ENCODE measurements around the gene TEX11.
"Not testable (repeated sequence)": the region's sequence is repeated elsewhere in the genome, so short reads cannot be mapped to it uniquely, and the experiment has no call there.

Gene TEX11

DNA sequence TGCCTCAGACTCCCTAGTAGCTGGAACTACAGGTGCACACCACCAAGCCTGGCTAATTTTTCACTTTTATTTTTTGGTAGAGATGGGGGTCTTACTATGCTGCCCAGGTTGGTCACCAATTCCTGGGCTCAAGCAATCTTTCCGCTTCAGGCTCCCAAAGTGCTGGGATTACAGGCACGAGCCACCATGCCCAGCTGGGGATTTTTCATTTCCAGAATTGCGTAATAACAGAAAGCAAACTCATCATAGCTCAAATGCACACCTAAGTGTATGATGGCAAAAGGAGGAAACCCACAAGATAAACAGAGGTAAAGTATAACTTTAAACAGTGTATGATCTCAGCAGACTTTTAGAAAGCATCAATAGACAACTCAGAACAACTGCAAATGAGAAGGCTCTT lies 56.2 kb downstream of the TEX11 start:
- H3K9ac ChIP-seq (ENCODE audit: low read depth in 1 of 2, low read length in 2 of 2) = no peak overlapping the region
- H3K4me1 ChIP-seq (ENCODE audit: control insufficient read depth in 1 of 2, insufficient read depth in 2 of 2, low read length in 2 of 2) = no peaks in the 10 kb centered on the region
- H3K9me3 ChIP-seq (ENCODE audit: control insufficient read depth in 1 of 2, low read length in 2 of 2) = no peaks in the 10 kb centered on the region
- H3K36me3 ChIP-seq (ENCODE audit: control insufficient read depth in 1 of 2, insufficient read depth in 2 of 2, low read length in 2 of 2) = no peaks in the 10 kb centered on the region
- no peak overlapping the region for H3K4me3 ChIP-seq (ENCODE audit: low read depth in 1 of 2, low read length in 2 of 2)
- H3K27ac ChIP-seq (ENCODE audit: low read depth, low read length) = no peak overlapping the region
- no peaks in the 10 kb centered on the region for H3K27me3 ChIP-seq (ENCODE audit: control insufficient read depth in 1 of 2, insufficient read depth in 2 of 2, low read length in 2 of 2)

- H3K9ac ChIP-seq (ENCODE audit: low read depth in 1 of 2, low read length in 2 of 2); H3K4me3 ChIP-seq (ENCODE audit: low read depth in 1 of 2, low read length in 2 of 2); H3K9me3 ChIP-seq (ENCODE audit: control insufficient read depth in 1 of 2, low read length in 2 of 2): not testable (repeated sequence)
Measured at GRCh38 chrX:70844081-70844480, 64.4 kb downstream of the TEX11 start.

DNA sequence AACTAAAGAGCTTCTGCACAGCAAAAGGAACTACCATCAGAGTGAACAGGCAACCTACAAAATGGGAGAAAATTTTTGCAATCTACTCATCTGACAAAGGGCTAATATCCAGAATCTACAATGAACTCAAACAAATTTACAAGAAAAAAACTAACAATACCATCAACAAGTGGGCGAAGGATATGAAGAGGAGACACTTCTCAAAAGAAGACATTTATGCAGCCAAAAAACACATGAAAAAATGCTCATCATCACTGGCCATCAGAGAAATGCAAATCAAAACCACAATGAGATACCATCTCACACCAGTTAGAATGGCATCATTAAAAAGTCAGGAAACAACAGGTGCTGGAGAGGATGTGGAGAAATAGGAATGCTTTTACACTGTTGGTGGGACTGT lies 64.9 kb downstream of the TEX11 start:
- H3K4me3 ChIP-seq (ENCODE audit: low read depth in 1 of 2, low read length in 2 of 2); H3K27ac ChIP-seq (ENCODE audit: low read depth, low read length); H3K36me3 ChIP-seq (ENCODE audit: control insufficient read depth in 1 of 2, insufficient read depth in 2 of 2, low read length in 2 of 2); H3K9ac ChIP-seq (ENCODE audit: low read depth in 1 of 2, low read length in 2 of 2); H3K27me3 ChIP-seq (ENCODE audit: control insufficient read depth in 1 of 2, insufficient read depth in 2 of 2, low read length in 2 of 2); H3K9me3 ChIP-seq (ENCODE audit: control insufficient read depth in 1 of 2, low read length in 2 of 2); H3K4me1 ChIP-seq (ENCODE audit: control insufficient read depth in 1 of 2, insufficient read depth in 2 of 2, low read length in 2 of 2): not testable (repeated sequence)

More at GRCh38 chrX:70844081-70844480, 64.4 kb downstream of the TEX11 start:
- not testable (repeated sequence) for H3K4me1 ChIP-seq (ENCODE audit: control insufficient read depth in 1 of 2, insufficient read depth in 2 of 2, low read length in 2 of 2); H3K27ac ChIP-seq (ENCODE audit: low read depth, low read length); H3K27me3 ChIP-seq (ENCODE audit: control insufficient read depth in 1 of 2, insufficient read depth in 2 of 2, low read length in 2 of 2); H3K36me3 ChIP-seq (ENCODE audit: control insufficient read depth in 1 of 2, insufficient read depth in 2 of 2, low read length in 2 of 2)

DNA sequence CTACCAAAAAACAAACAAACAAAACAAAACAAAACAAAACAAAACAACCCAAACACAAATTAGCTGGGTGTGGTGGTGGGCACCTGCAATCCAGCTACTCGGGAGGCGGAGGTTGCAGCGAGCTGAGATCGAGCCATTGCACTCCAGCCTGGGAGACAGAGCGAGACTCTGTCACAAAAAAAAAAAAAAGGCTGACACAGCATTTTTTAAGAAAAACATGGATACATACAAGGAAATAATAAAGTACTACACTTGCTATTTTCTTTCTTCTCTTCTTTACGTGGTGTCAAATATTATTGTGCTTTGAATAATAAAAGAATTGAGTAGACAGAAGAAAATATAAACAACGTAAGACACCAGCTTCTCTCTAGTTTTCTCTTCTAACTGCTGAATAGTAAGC lies 73.9 kb downstream of the TEX11 start:
- H3K4me3 ChIP-seq (ENCODE audit: low read depth in 1 of 2, low read length in 2 of 2) = no peak overlapping the region
- no peak overlapping the region for H3K27ac ChIP-seq (ENCODE audit: low read depth, low read length)
- H3K9me3 ChIP-seq (ENCODE audit: control insufficient read depth in 1 of 2, low read length in 2 of 2) = no peaks in the 10 kb centered on the region
- no peaks in the 10 kb centered on the region for H3K4me1 ChIP-seq (ENCODE audit: control insufficient read depth in 1 of 2, insufficient read depth in 2 of 2, low read length in 2 of 2)
- H3K9ac ChIP-seq (ENCODE audit: low read depth in 1 of 2, low read length in 2 of 2) = no peak overlapping the region
- H3K36me3 ChIP-seq (ENCODE audit: control insufficient read depth in 1 of 2, insufficient read depth in 2 of 2, low read length in 2 of 2) = no peaks in the 10 kb centered on the region
- H3K27me3 ChIP-seq (ENCODE audit: control insufficient read depth in 1 of 2, insufficient read depth in 2 of 2, low read length in 2 of 2) = no peaks in the 10 kb centered on the region

DNA sequence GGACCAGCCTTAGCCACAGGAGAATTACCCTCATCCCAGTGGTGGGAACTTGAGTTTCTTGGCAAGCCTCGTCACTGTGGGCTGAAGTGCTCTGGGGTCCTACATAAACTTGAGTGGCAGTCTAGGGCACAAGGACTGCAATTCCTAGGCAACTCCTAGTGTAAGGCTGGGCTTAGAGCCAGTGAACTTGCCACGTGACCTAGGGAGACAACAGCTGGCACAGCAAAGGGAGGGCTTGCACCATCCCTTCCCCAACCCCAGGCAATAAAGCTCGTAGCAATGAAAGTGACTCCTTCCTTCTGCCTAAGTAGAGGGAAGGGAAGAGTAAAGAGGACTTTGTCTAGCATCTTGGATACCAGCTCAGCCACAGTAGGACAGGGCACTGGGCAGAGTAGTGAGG lies 81.8 kb downstream of the TEX11 start:
- Histone ChIP-seq H3K4me3 (ENCODE audit: low read depth in 1 of 2, low read length in 2 of 2) (no peak overlapping the region), H3K27ac (ENCODE audit: low read depth, low read length) (no peak overlapping the region), H3K4me1 (ENCODE audit: control insufficient read depth in 1 of 2, insufficient read depth in 2 of 2, low read length in 2 of 2) (no peaks in the 10 kb centered on the region), H3K36me3 (ENCODE audit: control insufficient read depth in 1 of 2, insufficient read depth in 2 of 2, low read length in 2 of 2) (no peaks in the 10 kb centered on the region), H3K9me3 (ENCODE audit: control insufficient read depth in 1 of 2, low read length in 2 of 2) (no peaks in the 10 kb centered on the region), H3K27me3 (ENCODE audit: control insufficient read depth in 1 of 2, insufficient read depth in 2 of 2, low read length in 2 of 2) (no peaks in the 10 kb centered on the region), H3K9ac (ENCODE audit: low read depth in 1 of 2, low read length in 2 of 2) (no peak overlapping the region)

DNA sequence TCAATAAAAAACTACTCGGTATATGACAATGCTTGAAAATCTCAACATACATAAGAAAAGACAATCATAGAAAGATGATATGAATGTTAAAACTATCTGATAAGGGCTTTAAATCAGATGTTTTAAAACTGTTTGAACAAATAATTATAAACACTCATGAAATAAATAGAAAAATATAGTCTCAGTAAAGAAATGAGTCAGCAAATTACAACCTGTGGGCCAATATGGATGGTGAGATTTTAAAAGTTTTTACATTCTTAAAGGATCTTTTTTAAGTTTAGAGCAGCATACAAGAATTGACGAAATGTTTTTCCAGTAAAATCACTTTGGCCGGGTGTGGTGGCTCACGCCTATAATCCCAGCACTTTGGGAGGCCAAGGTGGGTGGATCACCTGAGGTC lies 83.1 kb downstream of the TEX11 start:
- Histone ChIP-seq H3K9me3 (ENCODE audit: control insufficient read depth in 1 of 2, low read length in 2 of 2) (no peaks in the 10 kb centered on the region), H3K36me3 (ENCODE audit: control insufficient read depth in 1 of 2, insufficient read depth in 2 of 2, low read length in 2 of 2) (no peaks in the 10 kb centered on the region), H3K4me1 (ENCODE audit: control insufficient read depth in 1 of 2, insufficient read depth in 2 of 2, low read length in 2 of 2) (no peaks in the 10 kb centered on the region), H3K9ac (ENCODE audit: low read depth in 1 of 2, low read length in 2 of 2) (no peak overlapping the region), H3K4me3 (ENCODE audit: low read depth in 1 of 2, low read length in 2 of 2) (no peak overlapping the region), H3K27me3 (ENCODE audit: control insufficient read depth in 1 of 2, insufficient read depth in 2 of 2, low read length in 2 of 2) (no peaks in the 10 kb centered on the region), H3K27ac (ENCODE audit: low read depth, low read length) (no peak overlapping the region)

- Histone ChIP-seq H3K9me3 (ENCODE audit: control insufficient read depth in 1 of 2, low read length in 2 of 2) (no peaks in the 10 kb centered on the region), H3K27ac (ENCODE audit: low read depth, low read length) (no peak overlapping the region), H3K4me1 (ENCODE audit: control insufficient read depth in 1 of 2, insufficient read depth in 2 of 2, low read length in 2 of 2) (no peaks in the 10 kb centered on the region), H3K4me3 (ENCODE audit: low read depth in 1 of 2, low read length in 2 of 2) (no peak overlapping the region), H3K36me3 (ENCODE audit: control insufficient read depth in 1 of 2, insufficient read depth in 2 of 2, low read length in 2 of 2) (no peaks in the 10 kb centered on the region), H3K27me3 (ENCODE audit: control insufficient read depth in 1 of 2, insufficient read depth in 2 of 2, low read length in 2 of 2) (no peaks in the 10 kb centered on the region), H3K9ac (ENCODE audit: low read depth in 1 of 2, low read length in 2 of 2) (no peak overlapping the region)
Measured at GRCh38 chrX:70808942-70809940, 99.3 kb downstream of the TEX11 start.

GRCh38 chrX:70806081-70806480 lies 102.4 kb downstream of the TEX11 start:
- H3K27me3 ChIP-seq (ENCODE audit: control insufficient read depth in 1 of 2, insufficient read depth in 2 of 2, low read length in 2 of 2) = no peaks in the 10 kb centered on the region
- no peak overlapping the region for H3K27ac ChIP-seq (ENCODE audit: low read depth, low read length)
- no peaks in the 10 kb centered on the region for H3K36me3 ChIP-seq (ENCODE audit: control insufficient read depth in 1 of 2, insufficient read depth in 2 of 2, low read length in 2 of 2)
- no peaks in the 10 kb centered on the region for H3K9me3 ChIP-seq (ENCODE audit: control insufficient read depth in 1 of 2, low read length in 2 of 2)
- no peak overlapping the region for H3K4me3 ChIP-seq (ENCODE audit: low read depth in 1 of 2, low read length in 2 of 2)
- no peaks in the 10 kb centered on the region for H3K4me1 ChIP-seq (ENCODE audit: control insufficient read depth in 1 of 2, insufficient read depth in 2 of 2, low read length in 2 of 2)
- H3K9ac ChIP-seq (ENCODE audit: low read depth in 1 of 2, low read length in 2 of 2) = no peak overlapping the region

DNA sequence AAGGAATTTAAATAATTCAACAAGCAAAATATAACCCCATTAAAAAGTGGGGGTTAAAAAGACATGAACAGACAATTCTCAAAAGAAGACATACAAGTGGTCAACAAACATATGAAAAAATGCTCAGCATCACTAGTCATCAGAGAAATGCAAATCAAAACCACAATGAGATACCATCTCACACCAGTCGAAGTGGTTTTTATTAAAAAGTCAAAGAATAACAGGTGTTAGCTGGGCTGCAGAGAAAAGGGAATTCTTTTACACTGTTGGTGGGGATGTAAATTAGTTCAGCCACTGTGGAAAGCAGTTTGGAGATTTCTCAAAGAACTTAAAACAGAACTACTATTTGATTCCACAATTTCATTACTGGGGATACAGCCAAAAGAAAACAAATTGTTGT lies 111.8 kb downstream of the TEX11 start:
- H3K9ac ChIP-seq (ENCODE audit: low read depth in 1 of 2, low read length in 2 of 2); H3K27ac ChIP-seq (ENCODE audit: low read depth, low read length); H3K27me3 ChIP-seq (ENCODE audit: control insufficient read depth in 1 of 2, insufficient read depth in 2 of 2, low read length in 2 of 2); H3K9me3 ChIP-seq (ENCODE audit: control insufficient read depth in 1 of 2, low read length in 2 of 2); H3K36me3 ChIP-seq (ENCODE audit: control insufficient read depth in 1 of 2, insufficient read depth in 2 of 2, low read length in 2 of 2); H3K4me1 ChIP-seq (ENCODE audit: control insufficient read depth in 1 of 2, insufficient read depth in 2 of 2, low read length in 2 of 2); H3K4me3 ChIP-seq (ENCODE audit: low read depth in 1 of 2, low read length in 2 of 2): not testable (repeated sequence)

DNA sequence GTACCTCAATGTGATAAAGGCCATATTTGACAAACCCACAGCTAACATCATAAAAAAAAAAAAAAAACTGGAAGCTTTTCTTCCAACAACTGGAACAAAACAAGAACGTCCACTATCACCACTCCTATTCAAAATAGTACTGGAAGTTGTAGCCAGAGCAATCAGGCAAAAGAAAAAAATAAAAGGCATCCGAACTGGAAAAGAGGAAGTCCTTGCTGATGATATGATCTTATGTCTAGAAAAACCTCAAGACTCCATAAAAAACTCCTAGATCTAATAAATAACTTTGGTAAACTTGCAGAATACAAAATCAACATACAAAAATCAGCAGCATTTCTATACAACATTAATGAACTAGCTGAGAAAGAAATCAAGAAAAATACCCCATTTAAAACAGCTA lies 134.3 kb downstream of the TEX11 start:
- no peak overlapping the region for H3K4me3 ChIP-seq (ENCODE audit: low read depth in 1 of 2, low read length in 2 of 2)
- no peaks in the 10 kb centered on the region for H3K36me3 ChIP-seq (ENCODE audit: control insufficient read depth in 1 of 2, insufficient read depth in 2 of 2, low read length in 2 of 2)
- no peaks in the 10 kb centered on the region for H3K9me3 ChIP-seq (ENCODE audit: control insufficient read depth in 1 of 2, low read length in 2 of 2)
- no peaks in the 10 kb centered on the region for H3K4me1 ChIP-seq (ENCODE audit: control insufficient read depth in 1 of 2, insufficient read depth in 2 of 2, low read length in 2 of 2)
- no peak overlapping the region for H3K27ac ChIP-seq (ENCODE audit: low read depth, low read length)
- H3K9ac ChIP-seq (ENCODE audit: low read depth in 1 of 2, low read length in 2 of 2) = no peak overlapping the region
- H3K27me3 ChIP-seq (ENCODE audit: control insufficient read depth in 1 of 2, insufficient read depth in 2 of 2, low read length in 2 of 2) = no peaks in the 10 kb centered on the region
